Upper lobe of left lung (tissue), 4 donors: ENCODE data around the gene STX2.

Experiments
- CTCF ChIP-seq, 6 experiments: fragments of 450-650 bp in 4 of 6; fragments of 200-600 bp in 2 of 6; sonication (generic) in 2 of 6; IDR thresholded peaks; one replicate each; pipeline ENCODE4 v1.5.1; 2016 to 2019; ENCODE audit warnings: antibody characterized with exemption in 6 of 6
- POLR2A ChIP-seq, 4 donors: fragments of 450-650 bp; IDR thresholded peaks; one replicate each; pipeline ENCODE4 v1.5.1; 2016 to 2017; ENCODE audit warnings: antibody characterized with exemption in 4 of 4, mild to moderate bottlenecking in 2 of 4

GRCh38 chr12:130871286-130872178 lies 32.5 kb upstream of the STX2 start, which contains the start of gene RAN:
- peak in 2 of 4 donors; percentile 38 to 67 for TF ChIP-seq POLR2A (IDR thresholded peaks at IDR 0.05)
- TF ChIP-seq CTCF (IDR thresholded peaks at IDR 0.05): peak in 1 of 6 experiments; percentile 25
